Measurements from ENCODE around the gene CTBP2. TPM values are rescaled to one million over a fixed set of nuclear protein-coding genes. Genes with fewer than 3 reads are reported as not detected.

The CTBP2 gene
- total and polyA plus RNA-seq, 10 donors, result 6.7 to 74.4 (median 40.1) TPM

DNA sequence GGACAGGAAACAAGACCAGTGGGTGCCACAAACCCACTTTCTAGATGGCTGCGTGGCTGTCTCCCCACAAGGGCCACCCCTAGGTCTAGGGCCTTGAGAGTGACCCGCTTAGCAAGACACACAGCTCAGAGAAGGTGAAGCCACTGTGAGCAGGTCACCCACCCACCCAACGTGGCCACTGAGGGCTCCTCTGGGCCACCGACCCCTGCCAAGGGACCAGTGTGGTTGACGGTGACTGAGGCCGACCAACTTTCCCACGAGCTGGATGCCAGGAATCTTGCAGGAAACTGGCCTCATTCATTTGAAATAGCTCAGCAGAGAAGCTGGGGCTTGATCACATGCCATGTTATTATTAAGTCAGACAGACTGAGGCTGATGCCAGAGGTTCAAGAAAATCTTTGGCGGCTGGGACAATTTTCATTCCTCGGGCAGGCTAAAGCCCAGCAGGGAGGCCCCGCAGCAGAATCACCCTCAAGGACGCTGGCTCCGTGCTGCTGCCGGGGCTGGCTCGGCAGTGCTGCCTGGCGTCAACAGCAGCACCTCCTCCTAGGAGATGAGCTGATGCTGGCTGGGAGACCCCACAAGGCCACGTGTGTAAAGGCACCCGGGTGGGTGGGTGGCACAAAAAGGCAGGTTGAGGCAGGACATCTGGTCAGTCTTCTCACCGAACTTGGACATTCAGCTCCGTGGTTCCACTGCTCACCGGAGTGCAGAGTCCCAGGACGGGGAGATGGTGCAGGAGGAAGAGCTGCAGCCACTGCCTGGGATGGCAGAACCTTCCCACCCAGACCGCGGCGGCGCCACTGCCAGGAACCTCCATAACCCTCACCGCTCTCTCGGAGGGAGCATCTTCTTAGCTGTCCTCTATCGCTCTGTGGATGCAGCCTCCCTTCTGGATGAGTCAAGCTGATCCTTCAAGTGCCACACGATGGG lies 160.7 kb downstream of the CTBP2 start:
- Histone ChIP-seq H3K9me3 (no peaks in the 10 kb centered on the region), H3K36me3 (peaks cover 0 to 98% (median 42%) of the 10 kb centered on the region in 6 donors), H3K27me3 (replicated peaks in 1 of 7) (no peaks in the 10 kb centered on the region), H3K4me3 (no peak overlapping the region), H3K4me1 (peaks cover 5 to 63% (median 31%) of the 10 kb centered on the region in 6 donors), H3K27ac (peak overlapping the region in 6 of 8 donors; percentile 26 to 65 (median 41))
- whole genome bisulfite sequencing, 5 donors, result 76 to 86% (median 83%) methylated on average over 18 to 29 of the region's 29 CpGs
- TF ChIP-seq CTCF (IDR thresholded peaks at IDR 0.05 in 8 of 11, conservative IDR thresholded peaks at IDR 0.05 in 3 of 11), result no peak
- peak; percentile 12 to 64 (median 14) for TF ChIP-seq POLR2AphosphoS5 (IDR thresholded peaks at IDR 0.05)
- no peak for TF ChIP-seq POLR2A (IDR thresholded peaks at IDR 0.05)
- peak; percentile 60 for DNase-seq
- intact Hi-C loops (cut with DNase I; ENCODE audit: low total_unique reads), result no loop called here

- Histone ChIP-seq H3K36me3 (peaks cover 0 to 100% (median 50%) of the 10 kb centered on the region in 6 donors), H3K4me1 (peaks cover 4 to 54% (median 26%) of the 10 kb centered on the region in 6 donors), H3K9me3 (no peaks in the 10 kb centered on the region), H3K27me3 (replicated peaks in 1 of 7) (no peaks in the 10 kb centered on the region), H3K4me3 (no peak overlapping the region), H3K27ac (peak overlapping the region in 5 of 8 donors; percentile 26 to 65 (median 49))
- 75 to 84% (median 80%) methylated on average over 9 to 16 of the region's 16 CpGs for WGBS, 5 donors
- DNase-seq, result peak; percentile 66
- TF ChIP-seq POLR2AphosphoS5 (IDR thresholded peaks at IDR 0.05) (peak in 1 of 3 donors; percentile 61), CTCF (IDR thresholded peaks at IDR 0.05 in 8 of 11, conservative IDR thresholded peaks at IDR 0.05 in 3 of 11) (no peak)
- intact Hi-C loops (cut with DNase I; ENCODE audit: low total_unique reads), result no loop called here
Measured at GRCh38 chr10:124998624-124999291, 161.6 kb downstream of the CTBP2 start.

- TF ChIP-seq POLR2AphosphoS5 (IDR thresholded peaks at IDR 0.05) (peak in 1 of 3 donors; percentile 49), CTCF (IDR thresholded peaks at IDR 0.05 in 8 of 11, conservative IDR thresholded peaks at IDR 0.05 in 3 of 11) (no peak)
- WGBS, 5 donors, result 81 to 91% (median 87%) methylated on average over 10 to 35 of the region's 35 CpGs
- Histone ChIP-seq H3K4me1 (peaks cover 0 to 46% (median 21%) of the 10 kb centered on the region in 6 donors), H3K9me3 (no peaks in the 10 kb centered on the region), H3K27me3 (replicated peaks in 1 of 7) (no peaks in the 10 kb centered on the region), H3K27ac (peak overlapping the region in 2 of 8 donors; percentile 49 to 65), H3K36me3 (peaks cover 0 to 100% (median 52%) of the 10 kb centered on the region in 6 donors), H3K4me3 (no peak overlapping the region)
- DNase-seq, result peak; percentile 66
- intact Hi-C loops (cut with DNase I; ENCODE audit: low total_unique reads), result no loop called here
Measured at GRCh38 chr10:124997771-124998623, 162.4 kb downstream of the CTBP2 start.

Data from spleen (tissue), 11 donors.